Ovary (tissue), 3 donors: Measurements from ENCODE around the gene ZNF667.

Source experiments
- CTCF ChIP-seq, 3 donors: fragments of 450-650 bp in 2 of 3; fragments of 200-600 bp in 1 of 3; IDR thresholded peaks; one replicate each; pipeline versions ENCODE4 v1.5.1 to v1.8.0; 2016 to 2022; ENCODE audit warnings: antibody characterized with exemption in 3 of 3, mild to moderate bottlenecking in 1 of 3
- EP300 ChIP-seq: sonication (generic); formaldehyde crosslinking; IDR thresholded peaks from one replicate; pipeline ENCODE4 v1.6.1; 2017; ENCODE audit warnings: antibody characterized with exemption
- POLR2A ChIP-seq: fragments of 450-650 bp; IDR thresholded peaks from one replicate; pipeline ENCODE4 v1.6.1; 2017; ENCODE audit warnings: antibody characterized with exemption, mild to moderate bottlenecking, moderate library complexity
- donor health status: DM: no; HTN: no; CAD: no.

- no peak for TF ChIP-seq CTCF (IDR thresholded peaks at IDR 0.05)
- no peak for TF ChIP-seq POLR2A
- no peak for TF ChIP-seq EP300
Measured at GRCh38 chr19:56398809-56399208, 78.3 kb downstream of the ZNF667 start.
